Mesenchymal stem cell (in vitro differentiated cells and primary cell): Measurements from ENCODE around the gene WNT3A.

Source experiments
- DNase-seq: peaks from one replicate; pipeline ENCODE4 v3.0.0-alpha.2; 2013
- H2AFZ ChIP-seq: one replicate; pipeline ENCODE4 v1.6.1; 2013; ENCODE audit warnings: low read depth, mild to moderate bottlenecking, control low read depth, inconsistent platforms, low read length, moderate library complexity
- H2AK5ac ChIP-seq: 2 replicates; pipeline ENCODE4 v1.6.1; 2013; ENCODE audit warnings: low read length, moderate library complexity, mild to moderate bottlenecking, inconsistent platforms; ENCODE audit not compliant: severe bottlenecking
- H2BK120ac ChIP-seq: one replicate; pipeline ENCODE4 v1.6.1; 2013; ENCODE audit warnings: low read depth, mild to moderate bottlenecking, inconsistent platforms, low read length, moderate library complexity
- H2BK12ac ChIP-seq, 2 experiments: one replicate each; pipeline ENCODE4 v1.6.1; 2013; ENCODE audit warnings: inconsistent platforms in 2 of 2, low read length in 2 of 2, mild to moderate bottlenecking in 2 of 2, moderate library complexity in 2 of 2, control low read depth in 1 of 2
- H2BK15ac ChIP-seq: one replicate; pipeline ENCODE4 v1.6.1; 2013; ENCODE audit warnings: mild to moderate bottlenecking, low read depth, inconsistent platforms; ENCODE audit not compliant: poor library complexity, severe bottlenecking
- H2BK5ac ChIP-seq: 2 replicates; pipeline ENCODE4 v1.6.1; 2013; ENCODE audit warnings: low read depth, mild to moderate bottlenecking, low read length, control low read depth, inconsistent platforms; ENCODE audit not compliant: poor library complexity, severe bottlenecking
- H3K14ac ChIP-seq, 2 experiments: one replicate each; pipeline ENCODE4 v1.6.1; 2013; ENCODE audit warnings: inconsistent platforms in 2 of 2, low read length in 2 of 2, control low read depth in 1 of 2, mild to moderate bottlenecking in 1 of 2, moderate library complexity in 1 of 2
- H3K18ac ChIP-seq, 2 experiments: one replicate each; pipeline ENCODE4 v1.6.1; 2013; ENCODE audit warnings: inconsistent platforms in 2 of 2, low read length in 2 of 2, control low read depth in 1 of 2, low read depth in 1 of 2, mild to moderate bottlenecking in 1 of 2
- H3K23ac ChIP-seq, 2 experiments: one replicate each; pipeline ENCODE4 v1.6.1; 2013; ENCODE audit warnings: inconsistent platforms in 2 of 2, low read length in 2 of 2, mild to moderate bottlenecking in 2 of 2, moderate library complexity in 2 of 2, control low read depth in 1 of 2
- H3K27ac ChIP-seq: 2 replicates; pipeline ENCODE4 v1.5.1; 2013; ENCODE audit warnings: mild to moderate bottlenecking, moderate library complexity, low read length, control low read depth, inconsistent platforms; ENCODE audit not compliant: poor library complexity, severe bottlenecking
- H3K27me3 ChIP-seq, 2 experiments: 2 replicates each; pipeline versions ENCODE4 v1.6.1 to v1.7.0; 2013; ENCODE audit warnings: low read length in 2 of 2, mild to moderate bottlenecking in 2 of 2, moderate library complexity in 2 of 2, control low read depth in 1 of 2, inconsistent platforms in 1 of 2; ENCODE audit not compliant: control insufficient read depth in 1 of 2, insufficient read depth in 1 of 2
- H3K36me3 ChIP-seq, 2 experiments: 2 replicates each; pipeline versions ENCODE4 v1.6.1 to v1.7.0; 2013; ENCODE audit warnings: low read length in 2 of 2, control low read depth in 1 of 2, inconsistent platforms in 1 of 2, low read depth in 1 of 2, mild to moderate bottlenecking in 1 of 2; ENCODE audit not compliant: insufficient read depth in 2 of 2, control insufficient read depth in 1 of 2
- H3K4ac ChIP-seq, 2 experiments: one replicate each; pipeline ENCODE4 v1.6.1; 2013; ENCODE audit warnings: inconsistent platforms in 2 of 2, low read length in 2 of 2, mild to moderate bottlenecking in 2 of 2, moderate library complexity in 2 of 2, control low read depth in 1 of 2, low read depth in 1 of 2
- H3K4me1 ChIP-seq: 2 replicates; pipeline ENCODE4 v1.6.1; 2013; ENCODE audit warnings: low read depth, low read length, control low read depth; ENCODE audit not compliant: control insufficient read depth, insufficient read depth
- H3K4me2 ChIP-seq: 2 replicates; pipeline ENCODE4 v1.6.1; 2013; ENCODE audit warnings: low read length, mild to moderate bottlenecking, inconsistent platforms; ENCODE audit not compliant: poor library complexity, severe bottlenecking
- H3K4me3 ChIP-seq, 2 experiments: 2 replicates each; pipeline versions ENCODE4 v1.5.1 to v1.7.0; 2013; ENCODE audit warnings: low read length in 2 of 2, mild to moderate bottlenecking in 2 of 2, control low read depth in 1 of 2, low read depth in 1 of 2; ENCODE audit not compliant: insufficient read depth in 1 of 2
- H3K79me1 ChIP-seq: replicated peaks from 2 replicates; pipeline ENCODE4 v1.6.1; 2013; ENCODE audit warnings: mild to moderate bottlenecking, control low read depth, low read length, inconsistent platforms; ENCODE audit not compliant: poor library complexity, severe bottlenecking
- H3K9ac ChIP-seq: 2 replicates; pipeline ENCODE4 v1.7.0; 2013; ENCODE audit warnings: mild to moderate bottlenecking, low read length, moderate library complexity
- H3K9me3 ChIP-seq: 2 replicates; pipeline ENCODE4 v1.7.0; 2013; ENCODE audit warnings: mild to moderate bottlenecking, low read length; ENCODE audit not compliant: control insufficient read depth
- H4K8ac ChIP-seq: one replicate; pipeline ENCODE4 v1.6.1; 2013; ENCODE audit warnings: inconsistent platforms, mild to moderate bottlenecking, low read length, moderate library complexity
- H4K91ac ChIP-seq: one replicate; pipeline ENCODE4 v1.6.1; 2013; ENCODE audit warnings: mild to moderate bottlenecking, low read length, inconsistent platforms
- WGBS: methylation state at CpG from one replicate; pipeline ENCODE4 v1.1.7; 2013; ENCODE audit warnings: mixed read lengths; 5-methylcytosine and 5-hydroxymethylcytosine counted together

Gene WNT3A

GRCh38 chr1:228022571-228023293 is 15.9 kb downstream of the WNT3A start:
- WGBS = 84% methylated on average over 28 of the region's 28 CpGs

GRCh38 chr1:228023294-228023639 is 16.5 kb downstream of the WNT3A start:
- H3K36me3 ChIP-seq = no peaks in the 10 kb centered on the region
- H3K9me3 ChIP-seq = peaks cover 6% of the 10 kb centered on the region
- H3K4me1 ChIP-seq = no peaks in the 10 kb centered on the region
- no peak overlapping the region for H2BK5ac ChIP-seq
- H3K27me3 ChIP-seq = peaks cover 6 to 36% of the 10 kb centered on the region in 2 experiments
- H2BK120ac ChIP-seq = no peak overlapping the region
- H3K23ac ChIP-seq = no peak overlapping the region
- 84% methylated on average over 3 of the region's 3 CpGs for WGBS
- no peak overlapping the region for H2AFZ ChIP-seq
- H3K79me1 ChIP-seq = no peaks in the 10 kb centered on the region
- DNase-seq = no peak
- H2AK5ac ChIP-seq = no peak overlapping the region
- H3K4me2 ChIP-seq = no peak overlapping the region
- no peak overlapping the region for H3K9ac ChIP-seq
- no peak overlapping the region for H2BK12ac ChIP-seq
- H3K4me3 ChIP-seq = no peak overlapping the region
- no peak overlapping the region for H4K91ac ChIP-seq
- no peak overlapping the region for H3K18ac ChIP-seq
- no peak overlapping the region for H2BK15ac ChIP-seq
- H3K27ac ChIP-seq = no peak overlapping the region
- H3K14ac ChIP-seq = no peak overlapping the region
- H3K4ac ChIP-seq = no peak overlapping the region
- no peak overlapping the region for H4K8ac ChIP-seq

More at GRCh38 chr1:228022571-228023293, 15.9 kb downstream of the WNT3A start:
- no peak overlapping the region for H3K4ac ChIP-seq
- no peak overlapping the region for H3K4me3 ChIP-seq
- H3K36me3 ChIP-seq = no peaks in the 10 kb centered on the region
- H2BK12ac ChIP-seq = no peak overlapping the region
- H3K79me1 ChIP-seq = no peaks in the 10 kb centered on the region
- no peak overlapping the region for H3K27ac ChIP-seq
- no peak overlapping the region for H2AFZ ChIP-seq
- no peak overlapping the region for H2BK15ac ChIP-seq
- H3K4me1 ChIP-seq = no peaks in the 10 kb centered on the region
- no peak for DNase-seq
- H3K9ac ChIP-seq = no peak overlapping the region
- no peak overlapping the region for H4K8ac ChIP-seq
- no peak overlapping the region for H4K91ac ChIP-seq
- no peak overlapping the region for H2BK5ac ChIP-seq
- H3K23ac ChIP-seq = no peak overlapping the region
- H3K4me2 ChIP-seq = no peak overlapping the region
- H2AK5ac ChIP-seq = no peak overlapping the region
- peaks cover 6% of the 10 kb centered on the region for H3K9me3 ChIP-seq
- no peak overlapping the region for H2BK120ac ChIP-seq
- peaks cover 6 to 35% of the 10 kb centered on the region in 2 experiments for H3K27me3 ChIP-seq
- no peak overlapping the region for H3K14ac ChIP-seq
- no peak overlapping the region for H3K18ac ChIP-seq

GRCh38 chr1:228029281-228029680 is 22.5 kb downstream of the WNT3A start:
- Histone ChIP-seq H3K4me3 (no peak overlapping the region), H3K18ac (no peak overlapping the region), H2BK120ac (no peak overlapping the region), H3K36me3 (no peaks in the 10 kb centered on the region), H2BK12ac (no peak overlapping the region), H2AK5ac (no peak overlapping the region), H2BK5ac (no peak overlapping the region), H4K91ac (no peak overlapping the region), H3K4ac (no peak overlapping the region), H2AFZ (no peak overlapping the region), H3K79me1 (no peaks in the 10 kb centered on the region), H3K9me3 (peaks cover 16% of the 10 kb centered on the region), H3K27ac (no peak overlapping the region), H3K4me2 (no peak overlapping the region), H3K4me1 (no peaks in the 10 kb centered on the region), H3K23ac (no peak overlapping the region), H2BK15ac (no peak overlapping the region), H3K9ac (no peak overlapping the region), H4K8ac (no peak overlapping the region), H3K27me3 (peaks cover 0 to 15% of the 10 kb centered on the region in 2 experiments), H3K14ac (no peak overlapping the region)
- 84% methylated on average over 10 of the region's 10 CpGs for WGBS
- DNase-seq = no peak

- Histone ChIP-seq H3K14ac (no peak overlapping the region), H2AFZ (no peak overlapping the region), H2BK120ac (no peak overlapping the region), H3K4me2 (no peak overlapping the region), H3K9ac (no peak overlapping the region), H3K27me3 (peaks cover 0 to 17% of the 10 kb centered on the region in 2 experiments), H3K23ac (no peak overlapping the region), H2BK15ac (no peak overlapping the region), H2BK12ac (no peak overlapping the region), H2BK5ac (no peak overlapping the region), H3K36me3 (no peaks in the 10 kb centered on the region), H3K79me1 (no peaks in the 10 kb centered on the region), H3K4me3 (no peak overlapping the region), H3K9me3 (peaks cover 9% of the 10 kb centered on the region), H3K4ac (no peak overlapping the region), H3K18ac (no peak overlapping the region), H4K91ac (no peak overlapping the region), H3K4me1 (no peaks in the 10 kb centered on the region), H4K8ac (no peak overlapping the region), H3K27ac (no peak overlapping the region), H2AK5ac (no peak overlapping the region)
- no peak for DNase-seq
- WGBS = 83% methylated on average over 12 of the region's 12 CpGs
These were observed 23.8 kb downstream of the WNT3A start for GRCh38 chr1:228030451-228031201.
